Posterior vena cava (tissue), 2 donors: ENCODE measurements around the gene TP63. TPM values are rescaled to one million over a fixed set of nuclear protein-coding genes. Genes with fewer than 3 reads are reported as not detected.
A peak's percentile ranks its signal among the peaks of the same experiment; 100 is the strongest.

Source experiments
- DNase-seq: peaks from one replicate; pipeline ENCODE4 v3.0.0-alpha.2; 2020; ENCODE audit warnings: low spot score
- intact Hi-C, 2 donors: fragments of 100-400 bp; cut with DNase I; formaldehyde crosslinking; loops; one replicate each; pipeline versions ENCODE4 v1.14.1 to v1.14.2; 2022 to 2023
- total RNA-seq, 2 donors: library from RNA; stranded (reverse); fragmentation: NEBNext Ultra II Directional; extraction: Animal tissue kit (Norgen Biotek cat#: 25700); gene quantifications; one replicate each; pipeline ENCODE4 v1.2.1, GENCODE V29; 2021
- donor health status: DM: yes; HTN: yes; CAD: no.
- donor health status: DM: yes; HTN: yes; CAD: no.

The TP63 gene
- total RNA-seq, 2 donors from 2014 or later = 0.19 to 0.46 TPM

- intact Hi-C loops = no loop called here
- DNase-seq = no peak
These were observed 166.0 kb downstream of the TP63 start for GRCh38 chr3:189797103-189797750.

GRCh38 chr3:189799366-189799765 lies 168.2 kb downstream of the TP63 start:
- intact Hi-C loops = no loop called here
- no peak for DNase-seq

- DNase-seq = no peak
- intact Hi-C loops = no loop called here
These were observed 169.2 kb downstream of the TP63 start for GRCh38 chr3:189800436-189800835.

GRCh38 chr3:189803254-189803653 lies 172.1 kb downstream of the TP63 start:
- no peak for DNase-seq
- intact Hi-C loops = no loop called here

- DNase-seq = no peak
- intact Hi-C loops = no loop called here
These were observed 174.3 kb downstream of the TP63 start for GRCh38 chr3:189805375-189806067.

- intact Hi-C loops = no loop called here
- DNase-seq = no peak
These were observed 175.2 kb downstream of the TP63 start for GRCh38 chr3:189806171-189806951.

- intact Hi-C loops = no loop called here
- peak; percentile 72 for DNase-seq
These were observed 177.2 kb downstream of the TP63 start for GRCh38 chr3:189808246-189809007.

GRCh38 chr3:189809583-189809982 lies 178.4 kb downstream of the TP63 start:
- intact Hi-C loops = no loop called here

GRCh38 chr3:189812806-189813465 lies 181.7 kb downstream of the TP63 start:
- no peak for DNase-seq
- intact Hi-C loops = no loop called here

More at GRCh38 chr3:189809583-189809982, 178.4 kb downstream of the TP63 start:
- DNase-seq = no peak

GRCh38 chr3:189813647-189814240 lies 182.6 kb downstream of the TP63 start:
- intact Hi-C loops = no loop called here
- DNase-seq = no peak

GRCh38 chr3:189820365-189820720 lies 189.2 kb downstream of the TP63 start:
- intact Hi-C loops = no loop called here
- no peak for DNase-seq

GRCh38 chr3:189821262-189821661 lies 190.1 kb downstream of the TP63 start:
- no peak for DNase-seq
- intact Hi-C loops = no loop called here

- intact Hi-C loops = no loop called here
- DNase-seq = no peak
These were observed 191.5 kb downstream of the TP63 start for GRCh38 chr3:189822726-189823125.

GRCh38 chr3:189824629-189825312 lies 193.6 kb downstream of the TP63 start:
- intact Hi-C loops = no loop called here
- no peak for DNase-seq

- intact Hi-C loops = no loop called here
- no peak for DNase-seq
These were observed 195.4 kb downstream of the TP63 start for GRCh38 chr3:189826566-189826965.

- intact Hi-C loops = no loop called here
These were observed 195.9 kb downstream of the TP63 start for GRCh38 chr3:189827108-189827507.

GRCh38 chr3:189830401-189830800 lies 199.2 kb downstream of the TP63 start:
- intact Hi-C loops = no loop called here
- DNase-seq = no peak

More at GRCh38 chr3:189827108-189827507, 195.9 kb downstream of the TP63 start:
- no peak for DNase-seq

- DNase-seq = no peak
- intact Hi-C loops = no loop called here
These were observed 202.1 kb downstream of the TP63 start for GRCh38 chr3:189833266-189833665.
